K562 (cell line): Measurements from ENCODE around the gene ARHGAP12. TPM values are rescaled to one million over a fixed set of nuclear protein-coding genes. Genes with fewer than 3 reads are reported as not detected.

Source experiments
- ATAC-seq: fragments of 200-7000 bp; cut with Tn5 transposase; 3 replicates; pipeline ENCODE4 v1.9.1; 2020; ENCODE audit warnings: moderate library complexity
- BruUV-seq: library from RNA; stranded (reverse); fragments of 400-500 nt; replicated peaks from 2 replicates; lab custom pipeline; 2021; lab: Mats Ljungman, UMichigan
- CTCF ChIA-PET: fragments of 300-600 bp; formaldehyde crosslinking; extraction: SDS; loops from one replicate; lab custom pipeline; 2021; ENCODE audit warnings: low intra/inter-chr PET ratio; lab: Yijun Ruan, JAX
- POLR2A ChIA-PET: fragments of 300-600, 350-650 bp; sonication (Branson Sonifier 250); formaldehyde crosslinking; extraction: SDS; loops from one replicate; lab custom pipeline; 2021; ENCODE audit warnings: antibody characterized with exemption, inconsistent platforms; lab: Yijun Ruan, JAX
- DNase-seq, 4 experiments: peaks; one replicate each; pipeline versions ENCODE4 v3.0.0 to v3.0.0-alpha.2; 2011 to 2018; ENCODE audit warnings: low spot score in 3 of 4, mixed read lengths in 3 of 4; ENCODE audit errors: extremely low read depth in 1 of 4
- FAIRE-seq: peaks from 2 replicates; lab custom pipeline; 2011; peaks lifted over from hg19 to GRCh38; lab: Jason Lieb, UNC
- H2AFZ ChIP-seq: 2 replicates; pipeline ENCODE4 v1.6.0; 2011; ENCODE audit warnings: low read depth, low read length, control low read depth, inconsistent platforms
- H3K27ac ChIP-seq: fragments of 200-600 bp; 3 replicates; pipeline ENCODE4 v1.8.0; 2011; ENCODE audit warnings: low read depth, mild to moderate bottlenecking, control low read depth, inconsistent platforms, low read length, moderate library complexity, mixed read lengths; ENCODE audit errors: extremely low read depth
- H3K27me3 ChIP-seq, 2 experiments: fragments of 300-600 bp in 1 of 2; 2 replicates in 1 of 2; 3 replicates in 1 of 2; pipeline versions ENCODE4 v1.6.0 to v1.8.0; 2011; ENCODE audit warnings: inconsistent platforms in 2 of 2, low read length in 2 of 2, mild to moderate bottlenecking in 1 of 2, mixed read lengths in 1 of 2, moderate library complexity in 1 of 2; ENCODE audit not compliant: control insufficient read depth in 2 of 2, insufficient read depth in 2 of 2
- H3K36me3 ChIP-seq: fragments of 300-600 bp; 3 replicates; pipeline ENCODE4 v1.8.0; 2011; ENCODE audit warnings: mild to moderate bottlenecking, low read length, inconsistent platforms; ENCODE audit not compliant: control insufficient read depth, insufficient read depth
- H3K4me1 ChIP-seq, 2 experiments: fragments of 200-600 bp in 1 of 2; replicated peaks in 1 of 2; 2 replicates in 1 of 2; 3 replicates in 1 of 2; pipeline versions ENCODE4 v1.5.1 to v1.8.0; 2011; ENCODE audit warnings: inconsistent platforms in 2 of 2, low read length in 2 of 2, mild to moderate bottlenecking in 1 of 2, mixed read lengths in 1 of 2, moderate library complexity in 1 of 2; ENCODE audit not compliant: control insufficient read depth in 2 of 2, insufficient read depth in 2 of 2
- H3K4me2 ChIP-seq: 2 replicates; pipeline ENCODE4 v1.6.1; 2011; ENCODE audit warnings: low read length, control low read depth, inconsistent platforms, mixed read lengths; ENCODE audit not compliant: insufficient read depth
- H3K4me3 ChIP-seq: fragments of 200-600 bp; sonication (generic), shearing (Covaris generic); 2 replicates; pipeline ENCODE4 v1.5.1; 2016; ENCODE audit warnings: control low read depth, inconsistent platforms
- H3K79me2 ChIP-seq: fragments of 200-600 bp; 3 replicates; pipeline ENCODE4 v1.8.0; 2011; ENCODE audit warnings: low read length, inconsistent platforms; ENCODE audit not compliant: control insufficient read depth, insufficient read depth
- H3K9ac ChIP-seq, 2 experiments: 2 replicates each; pipeline versions ENCODE4 v1.6.0 to v1.6.1; 2011; ENCODE audit warnings: low read depth in 2 of 2, low read length in 2 of 2, control low read depth in 1 of 2, inconsistent platforms in 1 of 2, mild to moderate bottlenecking in 1 of 2, mixed read lengths in 1 of 2; ENCODE audit not compliant: insufficient read depth in 1 of 2
- H3K9me1 ChIP-seq: one replicate; pipeline ENCODE4 v1.6.0; 2011; ENCODE audit warnings: inconsistent platforms, mild to moderate bottlenecking, low read length, moderate library complexity; ENCODE audit not compliant: control insufficient read depth, insufficient read depth
- H3K9me3 ChIP-seq: replicated peaks from 2 replicates; pipeline ENCODE4 v1.5.1; 2011; ENCODE audit warnings: low read depth, low read length, inconsistent platforms; ENCODE audit not compliant: control insufficient read depth, insufficient read depth
- H4K20me1 ChIP-seq: replicated peaks from 2 replicates; pipeline ENCODE4 v1.6.1; 2011; ENCODE audit warnings: low read length, inconsistent platforms, mixed read lengths; ENCODE audit not compliant: control insufficient read depth, insufficient read depth
- ARHGAP35 ChIP-seq: fragments of 450-650 bp; IDR thresholded peaks from 2 replicates; pipeline ENCODE4 v1.6.1; 2018; ENCODE audit not compliant: partially characterized antibody
- BMI1 ChIP-seq: fragments of 150-350 bp; IDR thresholded peaks from 2 replicates; pipeline ENCODE4 v1.6.1; 2014; ENCODE audit warnings: low read length
- ESRRA ChIP-seq: fragments of 450-650 bp; IDR thresholded peaks from 2 replicates; pipeline ENCODE4 v1.6.1; 2014; ENCODE audit warnings: low read depth, mild to moderate bottlenecking, moderate library complexity, borderline replicate concordance
- FOXA1 ChIP-seq: fragments of 450-650 bp; IDR thresholded peaks from 2 replicates; pipeline ENCODE4 v1.6.1; 2016; ENCODE audit warnings: mild to moderate bottlenecking, borderline replicate concordance
- FOXJ2 ChIP-seq: fragments of 200-800 bp; sonication (Bioruptor generic); IDR thresholded peaks from 2 replicates; pipeline ENCODE4 v1.6.1; 2016; ENCODE audit warnings: missing genetic modification characterization, missing compliant biosample characterization
- RFX5 ChIP-seq: IDR thresholded peaks from 2 replicates; pipeline ENCODE4 v1.6.1; 2011; ENCODE audit warnings: low read depth, mild to moderate bottlenecking, improper control_type of control experiment, low read length
- ZFX ChIP-seq: sonication (generic); formaldehyde crosslinking; IDR thresholded peaks from 2 replicates; pipeline ENCODE4 v1.8.0; 2022; ENCODE audit warnings: mild to moderate bottlenecking, missing genetic modification reagents, moderate library complexity
- ZNF3 ChIP-seq: fragments of 250-450 bp; sonication (Bioruptor Pico); IDR thresholded peaks from 2 replicates; pipeline ENCODE4 v1.5.0; 2021; ENCODE audit warnings: mild to moderate bottlenecking, moderate library complexity
- ZNF584 ChIP-seq: fragments of 200-800 bp; sonication (Bioruptor generic); IDR thresholded peaks from 2 replicates; pipeline ENCODE4 v1.6.1; 2016; ENCODE audit warnings: low read depth, mild to moderate bottlenecking, missing genetic modification characterization, missing compliant biosample characterization
- WGBS: fragments of 100-300 bp; shearing (Covaris generic); methylation state at CpG from one replicate; pipeline ENCODE4 v1.1.6; 2016; ENCODE audit warnings: low coverage, mixed read lengths; ENCODE audit not compliant: insufficient coverage; ENCODE audit errors: missing lambda C conversion rate; 5-methylcytosine and 5-hydroxymethylcytosine counted together
- in situ Hi-C: fragments of 300-500 bp; cut with MboI; formaldehyde crosslinking; loops from 4 replicates; pipeline ENCODE4 v1.15.0; 2018; ENCODE audit warnings: inconsistent platforms, mixed read lengths
- intact Hi-C: fragments of 100-400 bp; cut with micrococcal nuclease; formaldehyde crosslinking; loops from 2 replicates; pipeline ENCODE4 v1.14.2; 2022
- polyA plus RNA-seq, 8 experiments: library from polyadenylated mRNA; depleted of rRNA in 4 of 8; stranded (reverse) in 5 of 8; unstranded in 3 of 8; fragments of >200 nt; fragmentation: Nextera tagmentation in 2 of 8; fragmentation: Illumina TruSeq in 1 of 8; extraction: Ambion mirVana in 2 of 8; extraction: Trizol in 1 of 8; gene quantifications; 2 replicates each; pipeline versions ENCODE4 v1.2.1 to v1.2.3, GENCODE V29; 2011 to 2014; ENCODE audit warnings: inconsistent platforms in 1 of 8, missing spikeins in 1 of 8
- total RNA-seq, 7 experiments: library from RNA; depleted of rRNA in 6 of 7; stranded (reverse); fragments of >200 nt in 6 of 7; fragmentation: Illumina TruSeq in 2 of 7; extraction: Trizol in 2 of 7; gene quantifications; 2 replicates each; pipeline versions ENCODE4 v1.2.1 to v1.2.3, GENCODE V29; 2011 to 2021; ENCODE audit warnings: low replicate concordance in 1 of 7
- TF ChIP-seq, protein P1 (sequence below), 2 experiments: fragments of 450-650 bp; IDR thresholded peaks; 2 replicates each; pipeline ENCODE4 v1.6.1; 2016
- TF ChIP-seq, protein P2 (sequence below): sonication (generic); formaldehyde crosslinking; IDR thresholded peaks from 2 replicates; pipeline ENCODE4 v1.8.0; 2022; ENCODE audit warnings: mild to moderate bottlenecking, missing genetic modification reagents

The ARHGAP12 gene
- total and polyA plus RNA-seq, 9 of the 15 experiments (the other 6 are each of a cell fraction or from before 2014, with no cell fraction given): 4.4 to 18.7 (median 10.1) TPM

DNA sequence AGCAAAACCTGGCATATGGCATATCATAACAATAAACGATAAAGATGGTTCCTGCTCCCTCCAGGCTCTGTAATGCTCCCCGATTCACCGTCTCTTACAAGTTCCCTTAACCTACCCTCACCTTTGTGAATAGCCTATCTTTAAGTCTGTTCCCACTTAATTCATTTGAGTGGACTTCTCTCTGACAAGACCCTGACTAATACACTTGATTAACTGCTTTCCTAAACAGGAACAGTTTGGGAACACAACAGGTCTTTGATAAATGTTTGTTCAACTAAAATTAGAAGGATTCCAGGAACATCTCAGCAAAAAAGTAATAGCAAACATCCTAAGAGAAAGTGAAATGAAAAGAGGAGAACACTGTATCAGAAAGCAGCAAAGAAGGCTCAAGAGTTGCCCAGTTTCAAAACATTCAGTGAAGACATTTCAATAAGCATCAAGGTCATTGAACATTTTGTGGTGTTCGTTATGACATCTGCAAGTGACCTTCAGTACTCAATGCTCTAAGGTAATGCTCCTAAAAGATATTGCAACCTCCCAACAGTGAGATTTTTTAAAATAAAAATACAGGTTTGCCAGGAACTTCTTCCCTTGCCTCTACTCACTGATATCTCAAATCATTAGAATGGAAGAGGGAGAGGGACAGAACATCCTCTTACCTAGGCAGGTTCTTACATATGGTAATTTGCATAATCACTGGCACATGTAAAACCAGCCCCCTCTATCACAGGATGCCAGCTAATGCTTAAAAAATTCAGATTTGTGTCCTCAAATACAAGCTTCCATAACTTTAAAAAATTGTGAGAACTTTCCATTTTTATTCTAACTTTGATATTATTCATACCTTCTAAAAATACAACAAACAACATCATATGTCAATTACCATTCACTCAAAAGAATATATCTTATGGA lies 11.4 kb upstream of the ARHGAP12 start:
- Histone ChIP-seq H4K20me1 (no peaks in the 10 kb centered on the region), H2AFZ (peak overlapping the region; percentile 40), H3K27ac (no peak overlapping the region), H3K27me3 (no peaks in the 10 kb centered on the region), H3K9me1 (no peaks in the 10 kb centered on the region), H3K36me3 (no peaks in the 10 kb centered on the region), H3K9me3 (no peaks in the 10 kb centered on the region), H3K4me3 (no peak overlapping the region), H3K4me1 (peaks cover 3 to 29% of the 10 kb centered on the region in 2 experiments), H3K9ac (no peak overlapping the region), H3K79me2 (no peaks in the 10 kb centered on the region), H3K4me2 (no peak overlapping the region)
- DNase-seq (no peak), FAIRE-seq (peak; percentile 11), ATAC-seq (no peak)
- CTCF ChIA-PET: no interaction called here
- no TSS peak for BruUV-seq
- POLR2A ChIA-PET: interaction anchor here (0.8 to 1.5 kb wide), 2 partner anchors 10 kb away, joined by 4 to 6 read pairs; no protein-coding TSS in a partner anchor
- 40% methylated on average over 4 of the region's 4 CpGs for WGBS
- intact Hi-C loops: no loop called here
- in situ Hi-C loops: no loop called here
- TF ChIP-seq ARHGAP35: no peak
- TF ChIP-seq BMI1: no peak
- 0 out of 2 replicates have a peak, but pooled peaks have one; percentile 16 for TF ChIP-seq ESRRA

DNA sequence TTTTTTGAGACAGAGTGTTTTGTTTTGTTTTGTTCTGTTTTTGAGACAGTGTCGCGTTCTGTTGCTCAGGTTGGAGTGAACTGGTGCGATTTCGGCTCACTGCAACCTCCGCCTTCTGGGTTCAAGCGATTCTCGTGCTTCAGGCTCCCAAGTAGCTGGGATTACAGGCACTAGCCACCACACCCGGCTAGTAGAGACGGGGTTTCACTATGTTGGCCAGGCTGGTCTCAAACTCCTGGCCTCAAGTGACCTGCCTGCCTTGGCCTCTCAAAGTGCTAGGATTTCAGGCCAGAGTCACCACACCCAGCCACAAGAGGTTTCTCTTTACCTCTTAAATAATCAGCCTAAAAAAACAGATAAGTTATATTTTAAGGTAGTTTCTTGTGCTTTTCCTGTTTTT lies 8.7 kb upstream of the ARHGAP12 start:
- in situ Hi-C loops (no loop called here), intact Hi-C loops (no loop called here)
- ChIA-PET CTCF (no interaction called here), POLR2A (interaction anchor here (1.2 kb wide), 1 partner anchor 10 kb away, joined by 3 read pairs; no protein-coding TSS in a partner anchor)
- H3K9ac ChIP-seq: peak overlapping the region; percentile 51 to 85; a peak in 3 of 4 replicates
- peak overlapping the region; percentile 26 for H3K4me2 ChIP-seq
- peak overlapping the region; percentile 18; the same call in 1 of the 3 replicates for H3K27ac ChIP-seq
- H3K9me3 ChIP-seq: no peaks in the 10 kb centered on the region
- H4K20me1 ChIP-seq: no peaks in the 10 kb centered on the region
- ATAC-seq (peak; percentile 75), FAIRE-seq (peak; percentile 44), DNase-seq (no peak)
- no TSS peak for BruUV-seq
- peaks cover 3 to 24% of the 10 kb centered on the region in 2 experiments for H3K4me1 ChIP-seq
- H3K79me2 ChIP-seq: no peaks in the 10 kb centered on the region
- peak overlapping the region; percentile 95 for H2AFZ ChIP-seq
- no peaks in the 10 kb centered on the region for H3K9me1 ChIP-seq
- H3K27me3 ChIP-seq: no peaks in the 10 kb centered on the region
- H3K36me3 ChIP-seq: no peaks in the 10 kb centered on the region
- 34% methylated on average over 9 of the region's 9 CpGs for WGBS
- H3K4me3 ChIP-seq: no peak overlapping the region
- TF ChIP-seq ZNF3 (no peak), RFX5 (no peak), ZNF584 (CRISPR knock-in tag) (no peak), ZFX (0 out of 2 replicates have a peak, but pooled peaks have one; percentile 17), FOXA1 (no peak), FOXJ2 (tag) (0 out of 2 replicates have a peak, but pooled peaks have one; percentile 36)
- TF ChIP-seq, protein P1, sequence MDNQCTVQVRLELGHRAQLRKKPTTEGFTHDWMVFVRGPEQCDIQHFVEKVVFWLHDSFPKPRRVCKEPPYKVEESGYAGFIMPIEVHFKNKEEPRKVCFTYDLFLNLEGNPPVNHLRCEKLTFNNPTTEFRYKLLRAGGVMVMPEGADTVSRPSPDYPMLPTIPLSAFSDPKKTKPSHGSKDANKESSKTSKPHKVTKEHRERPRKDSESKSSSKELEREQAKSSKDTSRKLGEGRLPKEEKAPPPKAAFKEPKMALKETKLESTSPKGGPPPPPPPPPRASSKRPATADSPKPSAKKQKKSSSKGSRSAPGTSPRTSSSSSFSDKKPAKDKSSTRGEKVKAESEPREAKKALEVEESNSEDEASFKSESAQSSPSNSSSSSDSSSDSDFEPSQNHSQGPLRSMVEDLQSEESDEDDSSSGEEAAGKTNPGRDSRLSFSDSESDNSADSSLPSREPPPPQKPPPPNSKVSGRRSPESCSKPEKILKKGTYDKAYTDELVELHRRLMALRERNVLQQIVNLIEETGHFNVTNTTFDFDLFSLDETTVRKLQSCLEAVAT (IDR thresholded peaks at IDR 0.05): peak in 1 of 2 experiments; percentile 60; a peak in 2 of 4 replicates
- TF ChIP-seq, protein P2, sequence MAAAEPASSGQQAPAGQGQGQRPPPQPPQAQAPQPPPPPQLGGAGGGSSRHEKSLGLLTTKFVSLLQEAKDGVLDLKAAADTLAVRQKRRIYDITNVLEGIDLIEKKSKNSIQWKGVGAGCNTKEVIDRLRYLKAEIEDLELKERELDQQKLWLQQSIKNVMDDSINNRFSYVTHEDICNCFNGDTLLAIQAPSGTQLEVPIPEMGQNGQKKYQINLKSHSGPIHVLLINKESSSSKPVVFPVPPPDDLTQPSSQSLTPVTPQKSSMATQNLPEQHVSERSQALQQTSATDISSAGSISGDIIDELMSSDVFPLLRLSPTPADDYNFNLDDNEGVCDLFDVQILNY (CRISPR knock-in tag): no peak
